K562 (cell line): Measurements from ENCODE around the gene RCC2. TPM values are rescaled to one million over a fixed set of nuclear protein-coding genes. Genes with fewer than 3 reads are reported as not detected.

Source experiments
- EP300 ChIP-seq: IDR thresholded peaks from 2 replicates; pipeline ENCODE4 v1.6.1; 2012; ENCODE audit warnings: low read length, improper control_type of control experiment
- FOXJ3 ChIP-seq: sonication (generic); formaldehyde crosslinking; IDR thresholded peaks from 2 replicates; pipeline ENCODE4 v1.4.0; 2020; ENCODE audit warnings: mild to moderate bottlenecking, missing genetic modification reagents
- KDM2B ChIP-seq: fragments of 250-450 bp; sonication (Bioruptor Pico); IDR thresholded peaks from 2 replicates; pipeline ENCODE4 v1.8.0; 2021; ENCODE audit warnings: mild to moderate bottlenecking, moderate library complexity
- NR2C2 ChIP-seq, 2 experiments: fragments of 200-800 bp in 1 of 2; sonication (Bioruptor generic) in 1 of 2; sonication (generic) in 1 of 2; formaldehyde crosslinking in 1 of 2; IDR thresholded peaks; 2 replicates each; pipeline versions ENCODE4 v1.6.1 to v1.8.0; 2016 to 2022; ENCODE audit warnings: mild to moderate bottlenecking in 1 of 2, missing compliant biosample characterization in 1 of 2, missing genetic modification characterization in 1 of 2, missing genetic modification reagents in 1 of 2
- NUFIP1 ChIP-seq: fragments of 450-650 bp; IDR thresholded peaks from 2 replicates; pipeline ENCODE4 v1.6.1; 2018; ENCODE audit not compliant: partially characterized antibody
- PATZ1 ChIP-seq: fragments of 250-450 bp; sonication (Bioruptor Pico); IDR thresholded peaks from 2 replicates; pipeline ENCODE4 v1.5.0; 2020; ENCODE audit warnings: mild to moderate bottlenecking, borderline replicate concordance
- PHF20 ChIP-seq: fragments of 450-650 bp; IDR thresholded peaks from 2 replicates; pipeline ENCODE4 v1.6.1; 2018; ENCODE audit not compliant: partially characterized antibody
- RBM39 ChIP-seq: fragments of 200-400 bp; formaldehyde crosslinking; optimal IDR thresholded peaks from 2 replicates; pipeline ENCODE3; 2018; ENCODE audit warnings: low read depth, low read length
- SMARCA4 ChIP-seq: fragments of 450-650 bp; IDR thresholded peaks from 2 replicates; pipeline ENCODE4 v1.6.1; 2016
- SRSF7 ChIP-seq: fragments of 200-400 bp; formaldehyde crosslinking; optimal IDR thresholded peaks from 2 replicates; pipeline ENCODE3; 2017; ENCODE audit warnings: mild to moderate bottlenecking, low read depth, low read length
- TFAM ChIP-seq: fragments of 250-450 bp; sonication (Bioruptor Pico); conservative IDR thresholded peaks from 2 replicates; pipeline ENCODE4 v1.5.0; 2021; ENCODE audit warnings: mild to moderate bottlenecking, moderate library complexity
- U2AF2 ChIP-seq: fragments of 200-400 bp; formaldehyde crosslinking; optimal IDR thresholded peaks from 2 replicates; pipeline ENCODE3; 2017; ENCODE audit warnings: low read depth, mild to moderate bottlenecking, low read length
- ZNF311 ChIP-seq: fragments of 250-450 bp; sonication (Bioruptor Pico); IDR thresholded peaks from 2 replicates; pipeline ENCODE4 v1.4.0; 2020; ENCODE audit warnings: mild to moderate bottlenecking, moderate library complexity
- ZNF780A ChIP-seq: fragments of 250-450 bp; sonication (Bioruptor Pico); IDR thresholded peaks from 2 replicates; pipeline ENCODE4 v1.5.0; 2021; ENCODE audit warnings: mild to moderate bottlenecking
- polyA plus RNA-seq, 8 experiments: library from polyadenylated mRNA; depleted of rRNA in 4 of 8; stranded (reverse) in 5 of 8; unstranded in 3 of 8; fragments of >200 nt; fragmentation: Nextera tagmentation in 2 of 8; fragmentation: Illumina TruSeq in 1 of 8; extraction: Ambion mirVana in 2 of 8; extraction: Trizol in 1 of 8; gene quantifications; 2 replicates each; pipeline versions ENCODE4 v1.2.1 to v1.2.3, GENCODE V29; 2011 to 2014; ENCODE audit warnings: inconsistent platforms in 1 of 8, missing spikeins in 1 of 8
- total RNA-seq, 7 experiments: library from RNA; depleted of rRNA in 6 of 7; stranded (reverse); fragments of >200 nt in 6 of 7; fragmentation: Illumina TruSeq in 2 of 7; extraction: Trizol in 2 of 7; gene quantifications; 2 replicates each; pipeline versions ENCODE4 v1.2.1 to v1.2.3, GENCODE V29; 2011 to 2021; ENCODE audit warnings: low replicate concordance in 1 of 7
- TF ChIP-seq, protein P1 (sequence below): fragments of 200-600 bp; sonication (generic); IDR thresholded peaks from one replicate; pipeline ENCODE4 v1.6.1; 2012; ENCODE audit warnings: mild to moderate bottlenecking, low read depth, low read length, inconsistent platforms

Gene RCC2
- total and polyA plus RNA-seq, 9 of the 15 experiments (the other 6 are each of a cell fraction or from before 2014, with no cell fraction given): 31.8 to 292 (median 116) TPM

DNA sequence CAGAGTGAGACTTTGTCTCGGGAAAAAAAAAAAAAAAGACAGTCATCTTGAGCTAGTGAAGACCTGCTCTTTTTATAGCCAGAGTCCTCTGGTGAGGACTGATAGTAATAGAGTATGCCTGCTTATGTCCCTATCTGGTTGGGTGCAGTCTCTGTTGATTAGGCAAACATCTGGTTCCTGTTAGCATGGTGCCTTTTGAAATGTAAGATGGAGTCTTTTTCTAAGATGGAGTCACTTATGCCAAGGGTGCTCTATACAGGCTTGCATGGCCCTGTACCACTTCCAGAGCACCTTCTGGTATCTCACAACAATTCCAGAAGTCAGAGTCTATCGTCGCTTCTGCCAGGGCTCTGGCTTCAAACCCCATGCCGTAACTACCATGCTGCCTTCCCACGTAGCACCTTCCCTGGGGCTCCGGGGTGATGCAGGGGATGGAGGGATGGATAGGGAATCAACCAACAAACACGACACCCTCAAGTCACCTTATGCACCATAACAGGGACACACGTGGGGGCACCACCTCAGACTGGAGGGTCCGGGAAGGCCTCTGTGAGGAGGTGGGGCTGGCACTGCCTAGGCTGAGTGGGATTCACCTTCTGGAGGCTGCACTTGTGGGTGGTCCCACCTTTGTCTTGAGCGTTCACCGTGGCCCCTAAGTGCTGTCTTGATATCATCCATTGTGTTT, 79.1 kb downstream of the RCC2 start (continued):
- peak; percentile 98 for TF ChIP-seq ZNF311 (CRISPR knock-in tag)
- TF ChIP-seq, protein P1, sequence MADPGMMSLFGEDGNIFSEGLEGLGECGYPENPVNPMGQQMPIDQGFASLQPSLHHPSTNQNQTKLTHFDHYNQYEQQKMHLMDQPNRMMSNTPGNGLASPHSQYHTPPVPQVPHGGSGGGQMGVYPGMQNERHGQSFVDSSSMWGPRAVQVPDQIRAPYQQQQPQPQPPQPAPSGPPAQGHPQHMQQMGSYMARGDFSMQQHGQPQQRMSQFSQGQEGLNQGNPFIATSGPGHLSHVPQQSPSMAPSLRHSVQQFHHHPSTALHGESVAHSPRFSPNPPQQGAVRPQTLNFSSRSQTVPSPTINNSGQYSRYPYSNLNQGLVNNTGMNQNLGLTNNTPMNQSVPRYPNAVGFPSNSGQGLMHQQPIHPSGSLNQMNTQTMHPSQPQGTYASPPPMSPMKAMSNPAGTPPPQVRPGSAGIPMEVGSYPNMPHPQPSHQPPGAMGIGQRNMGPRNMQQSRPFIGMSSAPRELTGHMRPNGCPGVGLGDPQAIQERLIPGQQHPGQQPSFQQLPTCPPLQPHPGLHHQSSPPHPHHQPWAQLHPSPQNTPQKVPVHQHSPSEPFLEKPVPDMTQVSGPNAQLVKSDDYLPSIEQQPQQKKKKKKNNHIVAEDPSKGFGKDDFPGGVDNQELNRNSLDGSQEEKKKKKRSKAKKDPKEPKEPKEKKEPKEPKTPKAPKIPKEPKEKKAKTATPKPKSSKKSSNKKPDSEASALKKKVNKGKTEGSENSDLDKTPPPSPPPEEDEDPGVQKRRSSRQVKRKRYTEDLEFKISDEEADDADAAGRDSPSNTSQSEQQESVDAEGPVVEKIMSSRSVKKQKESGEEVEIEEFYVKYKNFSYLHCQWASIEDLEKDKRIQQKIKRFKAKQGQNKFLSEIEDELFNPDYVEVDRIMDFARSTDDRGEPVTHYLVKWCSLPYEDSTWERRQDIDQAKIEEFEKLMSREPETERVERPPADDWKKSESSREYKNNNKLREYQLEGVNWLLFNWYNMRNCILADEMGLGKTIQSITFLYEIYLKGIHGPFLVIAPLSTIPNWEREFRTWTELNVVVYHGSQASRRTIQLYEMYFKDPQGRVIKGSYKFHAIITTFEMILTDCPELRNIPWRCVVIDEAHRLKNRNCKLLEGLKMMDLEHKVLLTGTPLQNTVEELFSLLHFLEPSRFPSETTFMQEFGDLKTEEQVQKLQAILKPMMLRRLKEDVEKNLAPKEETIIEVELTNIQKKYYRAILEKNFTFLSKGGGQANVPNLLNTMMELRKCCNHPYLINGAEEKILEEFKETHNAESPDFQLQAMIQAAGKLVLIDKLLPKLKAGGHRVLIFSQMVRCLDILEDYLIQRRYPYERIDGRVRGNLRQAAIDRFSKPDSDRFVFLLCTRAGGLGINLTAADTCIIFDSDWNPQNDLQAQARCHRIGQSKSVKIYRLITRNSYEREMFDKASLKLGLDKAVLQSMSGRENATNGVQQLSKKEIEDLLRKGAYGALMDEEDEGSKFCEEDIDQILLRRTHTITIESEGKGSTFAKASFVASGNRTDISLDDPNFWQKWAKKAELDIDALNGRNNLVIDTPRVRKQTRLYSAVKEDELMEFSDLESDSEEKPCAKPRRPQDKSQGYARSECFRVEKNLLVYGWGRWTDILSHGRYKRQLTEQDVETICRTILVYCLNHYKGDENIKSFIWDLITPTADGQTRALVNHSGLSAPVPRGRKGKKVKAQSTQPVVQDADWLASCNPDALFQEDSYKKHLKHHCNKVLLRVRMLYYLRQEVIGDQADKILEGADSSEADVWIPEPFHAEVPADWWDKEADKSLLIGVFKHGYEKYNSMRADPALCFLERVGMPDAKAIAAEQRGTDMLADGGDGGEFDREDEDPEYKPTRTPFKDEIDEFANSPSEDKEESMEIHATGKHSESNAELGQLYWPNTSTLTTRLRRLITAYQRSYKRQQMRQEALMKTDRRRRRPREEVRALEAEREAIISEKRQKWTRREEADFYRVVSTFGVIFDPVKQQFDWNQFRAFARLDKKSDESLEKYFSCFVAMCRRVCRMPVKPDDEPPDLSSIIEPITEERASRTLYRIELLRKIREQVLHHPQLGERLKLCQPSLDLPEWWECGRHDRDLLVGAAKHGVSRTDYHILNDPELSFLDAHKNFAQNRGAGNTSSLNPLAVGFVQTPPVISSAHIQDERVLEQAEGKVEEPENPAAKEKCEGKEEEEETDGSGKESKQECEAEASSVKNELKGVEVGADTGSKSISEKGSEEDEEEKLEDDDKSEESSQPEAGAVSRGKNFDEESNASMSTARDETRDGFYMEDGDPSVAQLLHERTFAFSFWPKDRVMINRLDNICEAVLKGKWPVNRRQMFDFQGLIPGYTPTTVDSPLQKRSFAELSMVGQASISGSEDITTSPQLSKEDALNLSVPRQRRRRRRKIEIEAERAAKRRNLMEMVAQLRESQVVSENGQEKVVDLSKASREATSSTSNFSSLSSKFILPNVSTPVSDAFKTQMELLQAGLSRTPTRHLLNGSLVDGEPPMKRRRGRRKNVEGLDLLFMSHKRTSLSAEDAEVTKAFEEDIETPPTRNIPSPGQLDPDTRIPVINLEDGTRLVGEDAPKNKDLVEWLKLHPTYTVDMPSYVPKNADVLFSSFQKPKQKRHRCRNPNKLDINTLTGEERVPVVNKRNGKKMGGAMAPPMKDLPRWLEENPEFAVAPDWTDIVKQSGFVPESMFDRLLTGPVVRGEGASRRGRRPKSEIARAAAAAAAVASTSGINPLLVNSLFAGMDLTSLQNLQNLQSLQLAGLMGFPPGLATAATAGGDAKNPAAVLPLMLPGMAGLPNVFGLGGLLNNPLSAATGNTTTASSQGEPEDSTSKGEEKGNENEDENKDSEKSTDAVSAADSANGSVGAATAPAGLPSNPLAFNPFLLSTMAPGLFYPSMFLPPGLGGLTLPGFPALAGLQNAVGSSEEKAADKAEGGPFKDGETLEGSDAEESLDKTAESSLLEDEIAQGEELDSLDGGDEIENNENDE: no peak
- TF ChIP-seq SMARCA4: peak; percentile 92
- peak; percentile 97 for TF ChIP-seq KDM2B
- no peak for TF ChIP-seq PHF20
- TF ChIP-seq U2AF2: no peak
- TF ChIP-seq EP300: peak; percentile 80
- TF ChIP-seq RBM39: no peak
- TF ChIP-seq FOXJ3: no peak
- TF ChIP-seq NUFIP1: peak; percentile 99
- TF ChIP-seq ZNF780A (CRISPR knock-in tag): no peak
- TF ChIP-seq SRSF7: no peak
- no peak for TF ChIP-seq NR2C2 (CRISPR knock-in tag; IDR thresholded peaks at IDR 0.05)
- TF ChIP-seq NR2C2 (tag; IDR thresholded peaks at IDR 0.05): peak; percentile 74; the same call in 1 of the 2 replicates
- TF ChIP-seq PATZ1 (CRISPR knock-in tag): peak; percentile 74; the same call in 1 of the 2 replicates
- TF ChIP-seq TFAM: no peak
